Loucy (cell line): ENCODE data around the gene NEDD4L.

Experiments
- H2AFZ ChIP-seq: fragments of 200-600 bp; sonication (generic); 2 replicates; pipeline ENCODE4 v1.6.0; 2016; ENCODE audit warnings: antibody characterized with exemption, mild to moderate bottlenecking, low read length, moderate library complexity
- H3F3A ChIP-seq: fragments of 200-600 bp; 2 replicates; pipeline ENCODE4 v1.6.0; 2016; ENCODE audit warnings: antibody characterized with exemption, low read depth, mild to moderate bottlenecking
- H3K27me3 ChIP-seq: fragments of 200-600 bp; sonication (generic); 2 replicates; pipeline ENCODE4 v1.6.1; 2014; ENCODE audit warnings: low read length, mild to moderate bottlenecking; ENCODE audit not compliant: insufficient read depth, poor library complexity, severe bottlenecking
- H3K36me3 ChIP-seq: fragments of 200-600 bp; sonication (generic); 2 replicates; pipeline ENCODE4 v1.6.1; 2016; ENCODE audit warnings: low read length; ENCODE audit not compliant: insufficient read depth
- H3K4me1 ChIP-seq: fragments of 200-600 bp; sonication (generic); 2 replicates; pipeline ENCODE4 v1.5.1; 2014; ENCODE audit warnings: low read length, mild to moderate bottlenecking; ENCODE audit not compliant: insufficient read depth, poor library complexity, severe bottlenecking
- H3K4me2 ChIP-seq: fragments of 200-600 bp; sonication (generic); 2 replicates; pipeline ENCODE4 v1.6.0; 2014; ENCODE audit warnings: antibody characterized with exemption, low read length, low read depth, mild to moderate bottlenecking; ENCODE audit not compliant: poor library complexity, severe bottlenecking
- H3K4me3 ChIP-seq: fragments of 200-600 bp; sonication (generic); 2 replicates; pipeline ENCODE4 v1.5.1; 2014; ENCODE audit warnings: low read length, mild to moderate bottlenecking, mixed read lengths; ENCODE audit not compliant: poor library complexity, severe bottlenecking
- H3K79me2 ChIP-seq: fragments of 200-600 bp; sonication (generic); 2 replicates; pipeline ENCODE4 v1.6.1; 2014; ENCODE audit warnings: low read length; ENCODE audit not compliant: insufficient read depth
- H3K9ac ChIP-seq: fragments of 200-600 bp; sonication (generic); 2 replicates; pipeline ENCODE4 v1.6.0; 2014; ENCODE audit warnings: mild to moderate bottlenecking, low read depth, low read length, moderate library complexity; ENCODE audit not compliant: poor library complexity, severe bottlenecking
- H3K9me2 ChIP-seq: fragments of 200-600 bp; sonication (generic); replicated peaks from 2 replicates; pipeline ENCODE4 v1.6.1; 2016; ENCODE audit warnings: low read depth, low read length, mixed read lengths
- H3K9me3 ChIP-seq: fragments of 200-600 bp; sonication (generic); 2 replicates; pipeline ENCODE4 v1.6.1; 2014; ENCODE audit warnings: mild to moderate bottlenecking, antibody characterized with exemption, low read length, low read depth; ENCODE audit not compliant: insufficient read depth
- H4K20me1 ChIP-seq: fragments of 200-600 bp; sonication (generic); 2 replicates; pipeline ENCODE4 v1.6.0; 2014; ENCODE audit warnings: antibody characterized with exemption, low read length, mild to moderate bottlenecking; ENCODE audit not compliant: insufficient read depth, poor library complexity, severe bottlenecking
- EZH2phosphoT487 ChIP-seq: fragments of 200-600 bp; IDR thresholded peaks from 2 replicates; pipeline ENCODE4 v1.6.1; 2018; ENCODE audit warnings: antibody characterized with exemption, mild to moderate bottlenecking, moderate library complexity, borderline replicate concordance
- TF ChIP-seq, protein P1 (sequence below): fragments of 200-600 bp; sonication (generic); conservative IDR thresholded peaks from 2 replicates; pipeline ENCODE4 v1.5.1; 2014; ENCODE audit warnings: mild to moderate bottlenecking, antibody characterized with exemption, low read length

NEDD4L gene

GRCh38 chr18:58339890-58340289 is 295.9 kb downstream of the NEDD4L start:
- no peaks in the 10 kb centered on the region for H3K4me1 ChIP-seq
- no peak for TF ChIP-seq EZH2phosphoT487
- TF ChIP-seq, protein P1, sequence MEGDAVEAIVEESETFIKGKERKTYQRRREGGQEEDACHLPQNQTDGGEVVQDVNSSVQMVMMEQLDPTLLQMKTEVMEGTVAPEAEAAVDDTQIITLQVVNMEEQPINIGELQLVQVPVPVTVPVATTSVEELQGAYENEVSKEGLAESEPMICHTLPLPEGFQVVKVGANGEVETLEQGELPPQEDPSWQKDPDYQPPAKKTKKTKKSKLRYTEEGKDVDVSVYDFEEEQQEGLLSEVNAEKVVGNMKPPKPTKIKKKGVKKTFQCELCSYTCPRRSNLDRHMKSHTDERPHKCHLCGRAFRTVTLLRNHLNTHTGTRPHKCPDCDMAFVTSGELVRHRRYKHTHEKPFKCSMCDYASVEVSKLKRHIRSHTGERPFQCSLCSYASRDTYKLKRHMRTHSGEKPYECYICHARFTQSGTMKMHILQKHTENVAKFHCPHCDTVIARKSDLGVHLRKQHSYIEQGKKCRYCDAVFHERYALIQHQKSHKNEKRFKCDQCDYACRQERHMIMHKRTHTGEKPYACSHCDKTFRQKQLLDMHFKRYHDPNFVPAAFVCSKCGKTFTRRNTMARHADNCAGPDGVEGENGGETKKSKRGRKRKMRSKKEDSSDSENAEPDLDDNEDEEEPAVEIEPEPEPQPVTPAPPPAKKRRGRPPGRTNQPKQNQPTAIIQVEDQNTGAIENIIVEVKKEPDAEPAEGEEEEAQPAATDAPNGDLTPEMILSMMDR = no peak

GRCh38 chr18:58341916-58342315 is 297.9 kb downstream of the NEDD4L start:
- no peaks in the 10 kb centered on the region for H3K79me2 ChIP-seq
- H3K9ac ChIP-seq = no peak overlapping the region
- H3K9me2 ChIP-seq = no peaks in the 10 kb centered on the region
- no peak for TF ChIP-seq EZH2phosphoT487
- TF ChIP-seq, protein P1 = no peak
- no peaks in the 10 kb centered on the region for H4K20me1 ChIP-seq
- H2AFZ ChIP-seq = no peak overlapping the region
- no peaks in the 10 kb centered on the region for H3K27me3 ChIP-seq
- no peaks in the 10 kb centered on the region for H3F3A ChIP-seq
- no peaks in the 10 kb centered on the region for H3K36me3 ChIP-seq
- no peaks in the 10 kb centered on the region for H3K9me3 ChIP-seq
- H3K4me2 ChIP-seq = no peak overlapping the region
- H3K4me1 ChIP-seq = no peaks in the 10 kb centered on the region
- no peak overlapping the region for H3K4me3 ChIP-seq

More at GRCh38 chr18:58339890-58340289, 295.9 kb downstream of the NEDD4L start:
- no peaks in the 10 kb centered on the region for H3K9me3 ChIP-seq
- H2AFZ ChIP-seq = no peak overlapping the region
- no peaks in the 10 kb centered on the region for H3F3A ChIP-seq
- H3K4me2 ChIP-seq = no peak overlapping the region
- no peak overlapping the region for H3K9ac ChIP-seq
- H3K27me3 ChIP-seq = no peaks in the 10 kb centered on the region
- H3K36me3 ChIP-seq = no peaks in the 10 kb centered on the region
- H3K79me2 ChIP-seq = no peaks in the 10 kb centered on the region
- H4K20me1 ChIP-seq = no peaks in the 10 kb centered on the region
- H3K9me2 ChIP-seq = no peaks in the 10 kb centered on the region
- no peak overlapping the region for H3K4me3 ChIP-seq

DNA sequence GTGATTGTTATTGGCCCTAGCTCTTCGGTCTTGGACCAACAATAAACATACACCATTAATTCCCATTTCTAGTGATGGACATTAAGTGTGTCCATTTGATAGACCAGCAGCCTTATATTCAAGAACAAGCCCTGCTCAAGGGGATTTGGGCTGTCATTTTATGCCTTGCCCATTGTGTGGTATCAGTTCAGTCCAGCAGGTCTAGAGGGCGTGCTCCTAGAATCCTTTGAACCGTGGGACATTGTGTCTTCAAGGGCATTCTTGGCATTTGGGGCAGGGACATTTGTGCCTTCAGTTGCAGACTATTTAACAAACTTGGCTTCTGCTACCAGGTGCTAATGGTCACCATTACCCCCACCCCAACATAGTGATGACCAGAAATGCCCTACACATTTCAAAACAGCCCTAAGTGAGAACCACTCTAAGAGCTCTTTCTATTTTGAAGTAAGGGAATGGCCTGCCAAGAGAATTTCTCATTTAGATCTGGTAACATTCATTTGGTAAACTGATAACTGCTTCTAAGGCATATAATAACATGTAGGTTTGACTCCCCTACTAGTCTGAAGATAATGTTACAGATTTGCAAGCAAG is 300.1 kb downstream of the NEDD4L start:
- H3K9ac ChIP-seq = no peak overlapping the region
- no peaks in the 10 kb centered on the region for H3K27me3 ChIP-seq
- H3K9me3 ChIP-seq = no peaks in the 10 kb centered on the region
- no peak overlapping the region for H2AFZ ChIP-seq
- no peaks in the 10 kb centered on the region for H4K20me1 ChIP-seq
- H3K36me3 ChIP-seq = no peaks in the 10 kb centered on the region
- no peaks in the 10 kb centered on the region for H3K9me2 ChIP-seq
- H3K4me2 ChIP-seq = no peak overlapping the region
- TF ChIP-seq, protein P1 = no peak
- TF ChIP-seq EZH2phosphoT487 = no peak
- H3K4me1 ChIP-seq = no peaks in the 10 kb centered on the region
- H3F3A ChIP-seq = no peaks in the 10 kb centered on the region
- no peaks in the 10 kb centered on the region for H3K79me2 ChIP-seq
- H3K4me3 ChIP-seq = no peak overlapping the region
